Right lobe of liver (tissue), 6 donors: Measurements from ENCODE around the gene LCP2. TPM values are rescaled to one million over a fixed set of nuclear protein-coding genes. Genes with fewer than 3 reads are reported as not detected.

ENCODE experiments used
- ATAC-seq, 4 donors: fragments of 200-7000 bp; cut with Tn5 transposase; one replicate each; pipeline ENCODE4 v1.9.1; 2020; ENCODE audit warnings: mild to moderate bottlenecking in 4 of 4, moderate library complexity in 4 of 4
- DNase-seq, 3 donors: peaks; one replicate each; pipeline ENCODE4 v3.0.0-alpha.2; 2020
- H3K27ac ChIP-seq, 3 donors: fragments of 200-600 bp; one replicate each; pipeline ENCODE4 v1.8.0; 2022
- H3K27me3 ChIP-seq, 2 donors: fragments of 200-600 bp; one replicate each; pipeline ENCODE4 v1.8.0; 2022
- H3K36me3 ChIP-seq, 4 donors: fragments of 200-600 bp; sonication (generic) in 1 of 4; one replicate each; pipeline versions ENCODE4 v1.5.1 to v1.8.0; 2017 to 2022; ENCODE audit warnings: control low read depth in 1 of 4
- H3K4me1 ChIP-seq, 4 donors: fragments of 200-600 bp; sonication (generic) in 1 of 4; one replicate each; pipeline versions ENCODE4 v1.5.1 to v1.8.0; 2017 to 2022; ENCODE audit warnings: control low read depth in 1 of 4
- H3K4me3 ChIP-seq, 3 donors: fragments of 200-600 bp; one replicate each; pipeline ENCODE4 v1.8.0; 2022
- H3K9me3 ChIP-seq, 4 donors: fragments of 200-600 bp; sonication (generic) in 1 of 4; one replicate each; pipeline versions ENCODE4 v1.5.1 to v1.8.0; 2017 to 2022; ENCODE audit warnings: control low read depth in 1 of 4
- CTCF ChIP-seq, 4 donors: fragments of 200-600 bp in 3 of 4; fragments of 450-650 bp in 1 of 4; IDR thresholded peaks; one replicate each; pipeline versions ENCODE4 v1.5.1 to v1.8.0; 2016 to 2022; ENCODE audit warnings: antibody characterized with exemption in 4 of 4, mild to moderate bottlenecking in 2 of 4
- POLR2A ChIP-seq: fragments of 450-650 bp; IDR thresholded peaks from one replicate; pipeline ENCODE4 v1.6.1; 2017; ENCODE audit warnings: antibody characterized with exemption, mild to moderate bottlenecking
- WGBS: methylation state at CpG from one replicate; pipeline ENCODE4 v1.1.6; 2018; ENCODE audit warnings: low coverage, low lambda C conversion rate; ENCODE audit not compliant: insufficient coverage; ENCODE audit errors: missing lambda C conversion rate; 5-methylcytosine and 5-hydroxymethylcytosine counted together
- intact Hi-C, 2 donors: fragments of 100-400 bp; cut with DNase I; formaldehyde crosslinking; loops; one replicate each; pipeline versions ENCODE4 v1.11.2 to v1.14.1; 2022
- total RNA-seq, 6 experiments: library from RNA; depleted of rRNA in 2 of 6; stranded (reverse); fragments of >200 nt in 2 of 6; fragmentation: NEBNext Ultra II Directional in 3 of 6; extraction: Animal tissue kit (Norgen Biotek cat#: 25700) in 3 of 6; gene quantifications; one replicate each; pipeline versions ENCODE4 v1.1.0 to v1.2.4, GENCODE V29; 2016 to 2023
- donor health status: DM: no; HTN: yes; CAD: no.
- donor health status: DM: no; HTN: no; CAD: no.
- donor health status: DM: no; HTN: no; CAD: no.
- donor health status: DM: no; HTN: yes; CAD: no.
- donor health status: DM: no; HTN: yes; CAD: no.

The LCP2 gene
- total RNA-seq, 6 experiments from 2014 or later = 4.4 to 20.5 (median 10.1) TPM

- ATAC-seq = no peak
- TF ChIP-seq POLR2A = no peak
- intact Hi-C loops = loop anchor here in 1 of 2 donors (10.0 kb wide), 1 partner anchor 188 kb away; no protein-coding TSS in a partner anchor
Measured at GRCh38 chr5:170226661-170227060, 70.9 kb downstream of the LCP2 start.

GRCh38 chr5:170226129-170226615 lies 71.4 kb downstream of the LCP2 start:
- Histone ChIP-seq H3K9me3 (no peaks in the 10 kb centered on the region), H3K4me3 (no peak overlapping the region), H3K27me3 (no peaks in the 10 kb centered on the region), H3K4me1 (no peaks in the 10 kb centered on the region), H3K36me3 (no peaks in the 10 kb centered on the region), H3K27ac (no peak overlapping the region)
- DNase-seq (no peak), ATAC-seq (no peak)
- intact Hi-C loops = loop anchor here in 1 of 2 donors (10.0 kb wide), 1 partner anchor 189 kb away; no protein-coding TSS in a partner anchor
- WGBS = 63% methylated on average over 7 of the region's 9 CpGs
- no peak for TF ChIP-seq CTCF (IDR thresholded peaks at IDR 0.05)
- no peak for TF ChIP-seq POLR2A

More at GRCh38 chr5:170226661-170227060, 70.9 kb downstream of the LCP2 start:
- H3K4me3 ChIP-seq = no peak overlapping the region
- H3K9me3 ChIP-seq = no peaks in the 10 kb centered on the region
- H3K27ac ChIP-seq = no peak overlapping the region
- no peaks in the 10 kb centered on the region for H3K36me3 ChIP-seq
- no peak for DNase-seq
- 70% methylated on average over 1 of the region's 2 CpGs for WGBS
- H3K4me1 ChIP-seq = no peaks in the 10 kb centered on the region
- H3K27me3 ChIP-seq = no peaks in the 10 kb centered on the region

GRCh38 chr5:170225326-170226128 lies 72.0 kb downstream of the LCP2 start:
- H3K9me3 ChIP-seq = no peaks in the 10 kb centered on the region
- no peak overlapping the region for H3K4me3 ChIP-seq
- TF ChIP-seq POLR2A = no peak
- peak; percentile 60 to 77 (median 70) for TF ChIP-seq CTCF (IDR thresholded peaks at IDR 0.05)
- no peaks in the 10 kb centered on the region for H3K36me3 ChIP-seq
- 40% methylated on average over 7 of the region's 7 CpGs for WGBS
- H3K27me3 ChIP-seq = no peaks in the 10 kb centered on the region
- DNase-seq (peak; percentile 55 to 70 (median 58)), ATAC-seq (peak; percentile 79 to 83 (median 81))
- H3K4me1 ChIP-seq = no peaks in the 10 kb centered on the region
- intact Hi-C loops = loop anchor here in 1 of 2 donors (10.0 kb wide), 1 partner anchor 189 kb away; no protein-coding TSS in a partner anchor
- H3K27ac ChIP-seq = no peak overlapping the region

GRCh38 chr5:170223906-170224305 lies 73.7 kb downstream of the LCP2 start:
- no peaks in the 10 kb centered on the region for H3K27me3 ChIP-seq
- no peak overlapping the region for H3K4me3 ChIP-seq
- no peaks in the 10 kb centered on the region for H3K4me1 ChIP-seq
- H3K36me3 ChIP-seq = no peaks in the 10 kb centered on the region
- WGBS = 60% methylated on average over 5 of the region's 5 CpGs
- DNase-seq (no peak), ATAC-seq (no peak)
- TF ChIP-seq CTCF (IDR thresholded peaks at IDR 0.05) (no peak), POLR2A (no peak)
- H3K27ac ChIP-seq = no peak overlapping the region
- intact Hi-C loops = loop anchor here in 1 of 2 donors (10.0 kb wide), 1 partner anchor 191 kb away; no protein-coding TSS in a partner anchor
- H3K9me3 ChIP-seq = no peaks in the 10 kb centered on the region

- Histone ChIP-seq H3K9me3 (no peaks in the 10 kb centered on the region), H3K27ac (no peak overlapping the region), H3K4me1 (no peaks in the 10 kb centered on the region), H3K36me3 (no peaks in the 10 kb centered on the region), H3K4me3 (no peak overlapping the region), H3K27me3 (no peaks in the 10 kb centered on the region)
- no peak for DNase-seq
- ATAC-seq = peak in 2 of 4 donors; percentile 23
- TF ChIP-seq POLR2A = no peak
- no peak for TF ChIP-seq CTCF (IDR thresholded peaks at IDR 0.05)
- intact Hi-C loops = loop anchor here in 1 of 2 donors (10.0 kb wide), 1 partner anchor 191 kb away; no protein-coding TSS in a partner anchor
Measured at GRCh38 chr5:170223360-170223759, 74.2 kb downstream of the LCP2 start.
